ENCODE results near the gene FKBP15. TPM values are rescaled to one million over a fixed set of nuclear protein-coding genes. Genes with fewer than 3 reads are reported as not detected.

FKBP15 gene
- total RNA-seq, 4 donors from 2014 or later = 13.3 to 17.5 (median 14.5) TPM

DNA sequence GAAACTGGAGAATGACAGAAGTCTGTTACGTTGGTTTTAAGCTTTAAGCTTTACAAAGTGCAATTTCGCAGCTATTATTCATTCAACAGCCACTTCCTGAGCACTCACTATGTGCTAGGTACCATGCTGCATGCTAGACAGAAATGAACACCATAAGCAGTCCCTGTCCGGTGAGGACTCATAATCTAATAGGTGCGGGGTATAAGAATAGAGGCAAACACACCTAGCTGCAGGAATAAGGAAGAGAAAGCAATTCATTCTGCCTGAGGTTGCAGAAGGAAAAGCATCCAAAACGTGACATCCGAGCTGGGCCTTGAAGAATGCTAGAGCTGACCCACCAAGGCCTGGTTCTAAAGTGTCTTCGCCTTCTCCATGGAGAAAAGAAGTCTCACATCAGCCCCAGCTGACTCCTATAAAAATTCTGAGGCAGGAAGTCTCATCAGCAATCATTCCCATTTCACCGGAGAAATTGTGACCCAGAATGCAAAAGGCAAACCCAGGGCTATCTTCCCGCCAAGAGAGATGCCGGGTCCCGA is 542 bp downstream of the FKBP15 start:
- H3K4me1 ChIP-seq = peaks cover 32 to 36% of the 10 kb centered on the region in 2 donors
- ATAC-seq = peak in 1 of 2 donors; percentile 3
- DNase-seq = no peak
- peak overlapping the region; percentile 80 to 97 (median 86) for H3K4me3 ChIP-seq
- no peaks in the 10 kb centered on the region for H3K27me3 ChIP-seq
- peak overlapping the region; percentile 92 to 97 (median 94) for H3K27ac ChIP-seq
- no peaks in the 10 kb centered on the region for H3K36me3 ChIP-seq
- in situ Hi-C loops (cut with MboI; ENCODE audit: low sequenced_read_pairs in 4 of 4) (loop anchor here in 1 of 4 donors (25.0 kb wide), 1 partner anchor 1583 kb away; the partner anchor contains the start of gene DNAJC25), intact Hi-C loops (cut with DNase I; ENCODE audit: low total_unique reads) (loop anchor here (1.0 to 10.0 kb wide), 4 partner anchors 55 to 187 kb away; partner anchors contain the start of genes CDC26, PRPF4, SLC31A2 and ZFP37)
- no peaks in the 10 kb centered on the region for H3K9me3 ChIP-seq
- TF ChIP-seq POLR2A (IDR thresholded peaks at IDR 0.05) = no peak
- TF ChIP-seq, protein P1, sequence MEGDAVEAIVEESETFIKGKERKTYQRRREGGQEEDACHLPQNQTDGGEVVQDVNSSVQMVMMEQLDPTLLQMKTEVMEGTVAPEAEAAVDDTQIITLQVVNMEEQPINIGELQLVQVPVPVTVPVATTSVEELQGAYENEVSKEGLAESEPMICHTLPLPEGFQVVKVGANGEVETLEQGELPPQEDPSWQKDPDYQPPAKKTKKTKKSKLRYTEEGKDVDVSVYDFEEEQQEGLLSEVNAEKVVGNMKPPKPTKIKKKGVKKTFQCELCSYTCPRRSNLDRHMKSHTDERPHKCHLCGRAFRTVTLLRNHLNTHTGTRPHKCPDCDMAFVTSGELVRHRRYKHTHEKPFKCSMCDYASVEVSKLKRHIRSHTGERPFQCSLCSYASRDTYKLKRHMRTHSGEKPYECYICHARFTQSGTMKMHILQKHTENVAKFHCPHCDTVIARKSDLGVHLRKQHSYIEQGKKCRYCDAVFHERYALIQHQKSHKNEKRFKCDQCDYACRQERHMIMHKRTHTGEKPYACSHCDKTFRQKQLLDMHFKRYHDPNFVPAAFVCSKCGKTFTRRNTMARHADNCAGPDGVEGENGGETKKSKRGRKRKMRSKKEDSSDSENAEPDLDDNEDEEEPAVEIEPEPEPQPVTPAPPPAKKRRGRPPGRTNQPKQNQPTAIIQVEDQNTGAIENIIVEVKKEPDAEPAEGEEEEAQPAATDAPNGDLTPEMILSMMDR (IDR thresholded peaks at IDR 0.05 in 4 of 5, conservative IDR thresholded peaks at IDR 0.05 in 1 of 5) = no peak

DNA sequence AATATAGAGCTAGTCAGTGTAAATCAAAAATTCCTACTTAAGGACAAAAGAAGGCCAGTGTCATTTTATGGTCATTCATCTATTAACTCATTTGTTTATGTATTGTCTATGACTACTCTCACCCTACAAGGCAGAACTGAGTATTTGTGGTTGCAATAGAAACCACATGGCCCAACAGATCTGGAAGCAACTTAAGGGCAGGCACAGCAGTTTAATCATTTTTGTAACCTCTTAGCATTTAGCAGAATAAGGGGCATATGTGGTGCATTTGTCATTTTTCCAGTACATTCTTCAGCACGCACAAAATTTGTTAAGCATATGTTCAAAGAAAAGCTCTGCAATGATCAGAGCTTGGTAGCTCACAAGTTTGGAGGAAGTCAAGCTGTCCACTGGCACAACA is 1.1 kb downstream of the FKBP15 start:
- Histone ChIP-seq H3K27ac (peak overlapping the region in 3 of 4 donors; percentile 92 to 95 (median 92)), H3K4me1 (peaks cover 32 to 36% of the 10 kb centered on the region in 2 donors), H3K36me3 (no peaks in the 10 kb centered on the region), H3K27me3 (no peaks in the 10 kb centered on the region), H3K9me3 (no peaks in the 10 kb centered on the region), H3K4me3 (peak overlapping the region; percentile 80 to 97 (median 86))
- ATAC-seq = no peak
- intact Hi-C loops (cut with DNase I; ENCODE audit: low total_unique reads) = loop anchor here (2.0 to 10.0 kb wide), 3 partner anchors 69 to 187 kb away; partner anchors contain the start of genes SLC31A2 and ZFP37
- no peak for DNase-seq
- in situ Hi-C loops (cut with MboI; ENCODE audit: low sequenced_read_pairs in 4 of 4) = loop anchor here in 2 of 4 donors (10.0 to 25.0 kb wide), 2 partner anchors 55 to 1583 kb away; partner anchors contain the start of genes CDC26 (in 1 of the 2), DNAJC25 (in 1 of the 2) and PRPF4 (in 1 of the 2)
- TF ChIP-seq, protein P1 (IDR thresholded peaks at IDR 0.05 in 4 of 5, conservative IDR thresholded peaks at IDR 0.05 in 1 of 5) = no peak
- TF ChIP-seq POLR2A (IDR thresholded peaks at IDR 0.05) = no peak

DNA sequence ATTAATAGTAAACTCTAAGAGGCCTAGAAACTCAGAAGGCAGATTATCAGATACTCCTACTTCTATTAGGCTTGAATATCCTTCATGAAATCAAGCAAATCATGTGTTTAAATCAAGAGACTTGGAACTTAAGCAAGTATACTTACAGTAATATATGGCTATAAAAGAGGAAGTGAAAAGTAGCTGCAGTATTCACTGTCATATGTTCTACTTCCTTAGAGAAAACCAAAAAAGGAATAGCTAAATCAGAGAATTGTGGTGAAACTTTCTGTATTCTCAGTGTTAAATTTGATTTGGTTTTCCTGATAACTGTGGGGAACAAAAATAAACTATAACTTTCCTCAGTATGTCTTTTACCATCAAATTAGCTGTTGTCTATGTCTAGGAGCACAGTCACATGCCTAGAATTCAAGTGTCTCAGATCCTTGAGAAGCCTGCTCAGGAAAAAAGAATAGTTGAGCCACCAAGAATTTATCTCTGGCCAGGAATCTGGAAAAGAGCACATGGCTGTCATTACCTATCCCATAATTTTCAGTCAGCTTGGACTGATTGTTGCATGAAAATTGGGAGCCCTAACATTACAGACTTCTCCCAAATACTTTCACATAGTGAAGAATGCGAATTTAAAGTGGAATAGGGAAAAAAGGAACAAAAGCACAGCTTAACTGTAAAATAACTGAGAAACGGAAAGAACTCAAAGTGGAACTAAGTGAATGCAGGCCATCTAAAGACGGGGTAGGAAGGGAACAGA is 1.7 kb downstream of the FKBP15 start:
- peak overlapping the region in 1 of 4 donors; percentile 92 for H3K27ac ChIP-seq
- ATAC-seq (no peak), DNase-seq (no peak)
- no peaks in the 10 kb centered on the region for H3K36me3 ChIP-seq
- peaks cover 32 to 36% of the 10 kb centered on the region in 2 donors for H3K4me1 ChIP-seq
- H3K27me3 ChIP-seq = no peaks in the 10 kb centered on the region
- in situ Hi-C loops (cut with MboI; ENCODE audit: low sequenced_read_pairs in 4 of 4) (loop anchor here in 2 of 4 donors (10.0 to 25.0 kb wide), 2 partner anchors 55 to 1582 kb away; partner anchors contain the start of genes CDC26 (in 1 of the 2), DNAJC25 (in 1 of the 2) and PRPF4 (in 1 of the 2)), intact Hi-C loops (cut with DNase I; ENCODE audit: low total_unique reads) (no loop called here)
- no peaks in the 10 kb centered on the region for H3K9me3 ChIP-seq
- peak overlapping the region in 2 of 4 donors; percentile 80 to 97 for H3K4me3 ChIP-seq
- no peak for TF ChIP-seq POLR2A (IDR thresholded peaks at IDR 0.05)
- TF ChIP-seq, protein P1 (IDR thresholded peaks at IDR 0.05 in 4 of 5, conservative IDR thresholded peaks at IDR 0.05 in 1 of 5) = no peak

- intact Hi-C loops (cut with DNase I; ENCODE audit: low total_unique reads) (no loop called here), in situ Hi-C loops (cut with MboI; ENCODE audit: low sequenced_read_pairs in 4 of 4) (loop anchor here in 2 of 4 donors (10.0 to 25.0 kb wide), 2 partner anchors 58 to 1579 kb away; partner anchors contain the start of genes CDC26 (in 1 of the 2), DNAJC25 (in 1 of the 2) and PRPF4 (in 1 of the 2))
- Histone ChIP-seq H3K27me3 (no peaks in the 10 kb centered on the region), H3K27ac (no peak overlapping the region), H3K4me1 (peaks cover 22% of the 10 kb centered on the region in 2 donors), H3K36me3 (no peaks in the 10 kb centered on the region), H3K4me3 (no peak overlapping the region), H3K9me3 (no peaks in the 10 kb centered on the region)
- no peak for DNase-seq
- no peak for ATAC-seq
- TF ChIP-seq, protein P1 (IDR thresholded peaks at IDR 0.05 in 4 of 5, conservative IDR thresholded peaks at IDR 0.05 in 1 of 5) = no peak
- TF ChIP-seq POLR2A (IDR thresholded peaks at IDR 0.05) = no peak
These were observed 4.7 kb downstream of the FKBP15 start for GRCh38 chr9:113216406-113216805.
